K562 (cell line): ENCODE data around the gene CSRNP2. TPM values are rescaled to one million over a fixed set of nuclear protein-coding genes. Genes with fewer than 3 reads are reported as not detected.

Experiments used
- ATAC-seq: fragments of 200-7000 bp; cut with Tn5 transposase; 3 replicates; pipeline ENCODE4 v1.9.1; 2020; ENCODE audit warnings: moderate library complexity
- BruUV-seq: library from RNA; stranded (reverse); fragments of 400-500 nt; replicated peaks from 2 replicates; lab custom pipeline; 2021; lab: Mats Ljungman, UMichigan
- CTCF ChIA-PET: fragments of 300-600 bp; formaldehyde crosslinking; extraction: SDS; loops from one replicate; lab custom pipeline; 2021; ENCODE audit warnings: low intra/inter-chr PET ratio; lab: Yijun Ruan, JAX
- POLR2A ChIA-PET: fragments of 300-600, 350-650 bp; sonication (Branson Sonifier 250); formaldehyde crosslinking; extraction: SDS; loops from one replicate; lab custom pipeline; 2021; ENCODE audit warnings: antibody characterized with exemption, inconsistent platforms; lab: Yijun Ruan, JAX
- DNase-seq, 4 experiments: peaks; one replicate each; pipeline versions ENCODE4 v3.0.0 to v3.0.0-alpha.2; 2011 to 2018; ENCODE audit warnings: low spot score in 3 of 4, mixed read lengths in 3 of 4; ENCODE audit errors: extremely low read depth in 1 of 4
- FAIRE-seq: peaks from 2 replicates; lab custom pipeline; 2011; peaks lifted over from hg19 to GRCh38; lab: Jason Lieb, UNC
- H2AFZ ChIP-seq: 2 replicates; pipeline ENCODE4 v1.6.0; 2011; ENCODE audit warnings: low read depth, low read length, control low read depth, inconsistent platforms
- H3K27ac ChIP-seq: fragments of 200-600 bp; 3 replicates; pipeline ENCODE4 v1.8.0; 2011; ENCODE audit warnings: low read depth, mild to moderate bottlenecking, control low read depth, inconsistent platforms, low read length, moderate library complexity, mixed read lengths; ENCODE audit errors: extremely low read depth
- H3K27me3 ChIP-seq, 2 experiments: fragments of 300-600 bp in 1 of 2; 2 replicates in 1 of 2; 3 replicates in 1 of 2; pipeline versions ENCODE4 v1.6.0 to v1.8.0; 2011; ENCODE audit warnings: inconsistent platforms in 2 of 2, low read length in 2 of 2, mild to moderate bottlenecking in 1 of 2, mixed read lengths in 1 of 2, moderate library complexity in 1 of 2; ENCODE audit not compliant: control insufficient read depth in 2 of 2, insufficient read depth in 2 of 2
- H3K36me3 ChIP-seq: fragments of 300-600 bp; 3 replicates; pipeline ENCODE4 v1.8.0; 2011; ENCODE audit warnings: mild to moderate bottlenecking, low read length, inconsistent platforms; ENCODE audit not compliant: control insufficient read depth, insufficient read depth
- H3K4me1 ChIP-seq, 2 experiments: fragments of 200-600 bp in 1 of 2; replicated peaks in 1 of 2; 2 replicates in 1 of 2; 3 replicates in 1 of 2; pipeline versions ENCODE4 v1.5.1 to v1.8.0; 2011; ENCODE audit warnings: inconsistent platforms in 2 of 2, low read length in 2 of 2, mild to moderate bottlenecking in 1 of 2, mixed read lengths in 1 of 2, moderate library complexity in 1 of 2; ENCODE audit not compliant: control insufficient read depth in 2 of 2, insufficient read depth in 2 of 2
- H3K4me2 ChIP-seq: 2 replicates; pipeline ENCODE4 v1.6.1; 2011; ENCODE audit warnings: low read length, control low read depth, inconsistent platforms, mixed read lengths; ENCODE audit not compliant: insufficient read depth
- H3K4me3 ChIP-seq: fragments of 200-600 bp; sonication (generic), shearing (Covaris generic); 2 replicates; pipeline ENCODE4 v1.5.1; 2016; ENCODE audit warnings: control low read depth, inconsistent platforms
- H3K79me2 ChIP-seq: fragments of 200-600 bp; 3 replicates; pipeline ENCODE4 v1.8.0; 2011; ENCODE audit warnings: low read length, inconsistent platforms; ENCODE audit not compliant: control insufficient read depth, insufficient read depth
- H3K9ac ChIP-seq, 2 experiments: 2 replicates each; pipeline versions ENCODE4 v1.6.0 to v1.6.1; 2011; ENCODE audit warnings: low read depth in 2 of 2, low read length in 2 of 2, control low read depth in 1 of 2, inconsistent platforms in 1 of 2, mild to moderate bottlenecking in 1 of 2, mixed read lengths in 1 of 2; ENCODE audit not compliant: insufficient read depth in 1 of 2
- H3K9me1 ChIP-seq: one replicate; pipeline ENCODE4 v1.6.0; 2011; ENCODE audit warnings: inconsistent platforms, mild to moderate bottlenecking, low read length, moderate library complexity; ENCODE audit not compliant: control insufficient read depth, insufficient read depth
- H3K9me3 ChIP-seq: replicated peaks from 2 replicates; pipeline ENCODE4 v1.5.1; 2011; ENCODE audit warnings: low read depth, low read length, inconsistent platforms; ENCODE audit not compliant: control insufficient read depth, insufficient read depth
- H4K20me1 ChIP-seq: replicated peaks from 2 replicates; pipeline ENCODE4 v1.6.1; 2011; ENCODE audit warnings: low read length, inconsistent platforms, mixed read lengths; ENCODE audit not compliant: control insufficient read depth, insufficient read depth
- CHCHD3 ChIP-seq: fragments of 250-450 bp; sonication (Bioruptor Pico); IDR thresholded peaks from 2 replicates; pipeline ENCODE4 v2.1.2; 2022; ENCODE audit warnings: mild to moderate bottlenecking
- EGR1 ChIP-seq: fragments of 450-650 bp; conservative IDR thresholded peaks from 2 replicates; pipeline ENCODE4 v1.6.1; 2017; ENCODE audit warnings: mild to moderate bottlenecking
- GABPA ChIP-seq: fragments of 200-800 bp; sonication (Bioruptor generic); conservative IDR thresholded peaks from 2 replicates; pipeline ENCODE4 v1.6.1; 2016; ENCODE audit warnings: low read depth, missing genetic modification characterization, missing compliant biosample characterization
- GTF2E2 ChIP-seq: fragments of 200-800 bp; sonication (Bioruptor generic); IDR thresholded peaks from 2 replicates; pipeline ENCODE4 v1.6.1; 2016; ENCODE audit warnings: missing genetic modification characterization, missing compliant biosample characterization
- HIVEP1 ChIP-seq: fragments of 250-450 bp; sonication (Bioruptor Pico); IDR thresholded peaks from 2 replicates; pipeline ENCODE4 v1.4.0; 2020; ENCODE audit warnings: mild to moderate bottlenecking
- NR3C1 ChIP-seq: sonication (generic); formaldehyde crosslinking; IDR thresholded peaks from 2 replicates; pipeline ENCODE4 v1.8.1; 2022; ENCODE audit warnings: missing genetic modification reagents
- PHTF2 ChIP-seq: fragments of 250-450 bp; sonication (Bioruptor Pico); IDR thresholded peaks from 2 replicates; pipeline ENCODE4 v1.5.0; 2021; ENCODE audit warnings: mild to moderate bottlenecking
- SIN3A ChIP-seq, 2 experiments: fragments of 150-350 bp in 1 of 2; IDR thresholded peaks; 2 replicates each; pipeline ENCODE4 v1.6.1; 2011 to 2016; ENCODE audit warnings: borderline replicate concordance in 2 of 2, low read depth in 2 of 2, low read length in 2 of 2, mild to moderate bottlenecking in 2 of 2, moderate library complexity in 2 of 2; ENCODE audit not compliant: control insufficient read depth in 1 of 2
- TEAD1 ChIP-seq, 2 experiments: fragments of 450-650 bp in 1 of 2; sonication (generic) in 1 of 2; formaldehyde crosslinking; IDR thresholded peaks; 2 replicates each; pipeline versions ENCODE4 v1.4.0 to v1.8.0; 2020 to 2022; ENCODE audit warnings: mild to moderate bottlenecking in 2 of 2, missing genetic modification reagents in 1 of 2
- WGBS: fragments of 100-300 bp; shearing (Covaris generic); methylation state at CpG from one replicate; pipeline ENCODE4 v1.1.6; 2016; ENCODE audit warnings: low coverage, mixed read lengths; ENCODE audit not compliant: insufficient coverage; ENCODE audit errors: missing lambda C conversion rate; 5-methylcytosine and 5-hydroxymethylcytosine counted together
- in situ Hi-C: fragments of 300-500 bp; cut with MboI; formaldehyde crosslinking; loops from 4 replicates; pipeline ENCODE4 v1.15.0; 2018; ENCODE audit warnings: inconsistent platforms, mixed read lengths
- intact Hi-C: fragments of 100-400 bp; cut with micrococcal nuclease; formaldehyde crosslinking; loops from 2 replicates; pipeline ENCODE4 v1.14.2; 2022
- polyA plus RNA-seq, 8 experiments: library from polyadenylated mRNA; depleted of rRNA in 4 of 8; stranded (reverse) in 5 of 8; unstranded in 3 of 8; fragments of >200 nt; fragmentation: Nextera tagmentation in 2 of 8; fragmentation: Illumina TruSeq in 1 of 8; extraction: Ambion mirVana in 2 of 8; extraction: Trizol in 1 of 8; gene quantifications; 2 replicates each; pipeline versions ENCODE4 v1.2.1 to v1.2.3, GENCODE V29; 2011 to 2014; ENCODE audit warnings: inconsistent platforms in 1 of 8, missing spikeins in 1 of 8
- total RNA-seq, 7 experiments: library from RNA; depleted of rRNA in 6 of 7; stranded (reverse); fragments of >200 nt in 6 of 7; fragmentation: Illumina TruSeq in 2 of 7; extraction: Trizol in 2 of 7; gene quantifications; 2 replicates each; pipeline versions ENCODE4 v1.2.1 to v1.2.3, GENCODE V29; 2011 to 2021; ENCODE audit warnings: low replicate concordance in 1 of 7

Gene CSRNP2
- total and polyA plus RNA-seq, 9 of the 15 experiments (the other 6 are each of a cell fraction or from before 2014, with no cell fraction given): 1.6 to 13.9 (median 5.9) TPM

GRCh38 chr12:51128919-51129318, 45.5 kb upstream of the CSRNP2 start:
- POLR2A ChIA-PET: interaction anchor here (0.9 kb wide), 1 partner anchor 45 kb away, joined by 3 read pairs; the partner anchor contains the start of gene CSRNP2
- ATAC-seq (no peak), DNase-seq (no peak)
- 72% methylated on average over 3 of the region's 3 CpGs for WGBS
- Histone ChIP-seq H3K4me1 (peaks cover 0 to 3% of the 10 kb centered on the region in 2 experiments; a peak in 1 of 5 replicates), H3K27me3 (no peaks in the 10 kb centered on the region)
- TF ChIP-seq SIN3A (IDR thresholded peaks at IDR 0.05; ENCODE audit: borderline replicate concordance in 2 of 2, control insufficient read depth in 1 of 2, low read depth in 2 of 2, low read length in 2 of 2) (no peak), GTF2E2 (tag) (no peak), TEAD1 (CRISPR knock-in tag; IDR thresholded peaks at IDR 0.05) (no peak), EGR1 (0 out of 2 replicates have a peak, but pooled peaks have one; percentile 18), HIVEP1 (no peak), GABPA (tag) (no peak), PHTF2 (CRISPR knock-in tag) (no peak), NR3C1 (CRISPR knock-in tag) (no peak), CHCHD3 (CRISPR knock-in tag) (no peak)
- TF ChIP-seq, all 486 proteins: peak for 1
- Histone ChIP-seq H3K79me2 (no peaks in the 10 kb centered on the region), H3K36me3 (peaks cover 12% of the 10 kb centered on the region; the same call in 2 of the 3 replicates), H3K27ac (no peak overlapping the region), H4K20me1 (no peaks in the 10 kb centered on the region; the same call in 1 of the 2 replicates), H3K9me3 (no peaks in the 10 kb centered on the region), H3K9me1 (no peaks in the 10 kb centered on the region), H3K4me3 (no peak overlapping the region), H3K4me2 (no peak overlapping the region), H3K9ac (no peak overlapping the region), H2AFZ (no peak overlapping the region)
- CTCF ChIA-PET: no interaction called here
- intact Hi-C loops (no loop called here), in situ Hi-C loops (no loop called here)
- no TSS peak for BruUV-seq
- FAIRE-seq: no peak
